Upper lobe of left lung (tissue), 6 donors: ENCODE measurements around the gene ZNF524. TPM values are rescaled to one million over a fixed set of nuclear protein-coding genes. Genes with fewer than 3 reads are reported as not detected.
"Not testable (repeated sequence)": the region's sequence is repeated elsewhere in the genome, so short reads cannot be mapped to it uniquely, and the experiment has no call there.

Experiments
- ATAC-seq, 2 donors: fragments of 200-7000 bp; cut with Tn5 transposase; one replicate each; pipeline ENCODE4 v1.9.1; 2022; ENCODE audit warnings: mild to moderate bottlenecking in 2 of 2, moderate library complexity in 2 of 2; ENCODE audit not compliant: low FRiP score in 2 of 2
- DNase-seq, 2 donors: peaks; one replicate each; pipeline ENCODE4 v3.0.0-alpha.2; 2019 to 2020
- H3K27ac ChIP-seq, 4 donors: fragments of 200-600 bp; sonication (generic); one replicate each; pipeline ENCODE4 v1.5.1; 2016 to 2019
- H3K27me3 ChIP-seq, 4 donors: fragments of 200-600 bp; sonication (generic); one replicate each; pipeline ENCODE4 v1.5.1; 2017 to 2019
- H3K36me3 ChIP-seq, 4 donors: fragments of 200-600 bp; sonication (generic); one replicate each; pipeline ENCODE4 v1.5.1; 2016 to 2019
- H3K4me1 ChIP-seq, 4 donors: fragments of 200-600 bp; sonication (generic); one replicate each; pipeline ENCODE4 v1.5.1; 2018 to 2019
- H3K4me3 ChIP-seq, 4 donors: fragments of 200-600 bp; sonication (generic); one replicate each; pipeline ENCODE4 v1.5.1; 2017 to 2019; ENCODE audit warnings: mild to moderate bottlenecking in 2 of 4, moderate library complexity in 1 of 4
- H3K9me3 ChIP-seq, 4 donors: fragments of 200-600 bp; sonication (generic); one replicate each; pipeline ENCODE4 v1.5.1; 2018 to 2019
- CTCF ChIP-seq, 6 experiments: fragments of 450-650 bp in 4 of 6; fragments of 200-600 bp in 2 of 6; sonication (generic) in 2 of 6; IDR thresholded peaks; one replicate each; pipeline ENCODE4 v1.5.1; 2016 to 2019; ENCODE audit warnings: antibody characterized with exemption in 6 of 6
- EP300 ChIP-seq, 4 donors: sonication (generic); formaldehyde crosslinking; IDR thresholded peaks; one replicate each; pipeline ENCODE4 v1.5.1; 2017; ENCODE audit warnings: antibody characterized with exemption in 4 of 4, control low read depth in 2 of 4
- POLR2A ChIP-seq, 4 donors: fragments of 450-650 bp; IDR thresholded peaks; one replicate each; pipeline ENCODE4 v1.5.1; 2016 to 2017; ENCODE audit warnings: antibody characterized with exemption in 4 of 4, mild to moderate bottlenecking in 2 of 4
- POLR2AphosphoS5 ChIP-seq, 2 donors: sonication (generic); formaldehyde crosslinking; IDR thresholded peaks; one replicate each; pipeline ENCODE4 v1.5.1; 2017; ENCODE audit warnings: antibody characterized with exemption in 2 of 2
- WGBS, 2 donors: methylation state at CpG; one replicate each; pipeline ENCODE4 v1.1.5; 2017 to 2018; 5-methylcytosine and 5-hydroxymethylcytosine counted together
- total RNA-seq, 6 donors: library from RNA; depleted of rRNA in 4 of 6; stranded (reverse); fragments of >200 nt in 4 of 6; gene quantifications; one replicate each; pipeline versions ENCODE4 v1.1.0 to v1.2.1, GENCODE V29; 2016 to 2021
- donor health status: DM: no; HTN: no; CAD: no; lungs with moderate emphysema.
- donor health status: DM: no; HTN: yes; CAD: no; lungs with severe emphysema.

ZNF524 gene
- total RNA-seq, 6 donors from 2014 or later: 19.9 to 58.7 (median 34.9) TPM

GRCh38 chr19:55581145-55581822 is 18.8 kb upstream of the ZNF524 start:
- Histone ChIP-seq H3K9me3 (no peaks in the 10 kb centered on the region), H3K4me3 (peak overlapping the region; percentile 78 to 95 (median 90)), H3K27me3 (peaks cover 0 to 6% (median 0%) of the 10 kb centered on the region in 4 donors), H3K4me1 (peaks cover 24 to 43% (median 28%) of the 10 kb centered on the region in 4 donors), H3K27ac (peak overlapping the region; percentile 79 to 96 (median 94)), H3K36me3 (peaks cover 3 to 27% (median 17%) of the 10 kb centered on the region in 4 donors)
- TF ChIP-seq POLR2AphosphoS5 (IDR thresholded peaks at IDR 0.05): no peak
- no peak for TF ChIP-seq CTCF (IDR thresholded peaks at IDR 0.05)
- no peak for TF ChIP-seq POLR2A (IDR thresholded peaks at IDR 0.05)
- no peak for TF ChIP-seq EP300 (IDR thresholded peaks at IDR 0.05)
- ATAC-seq: peak in 1 of 2 donors; percentile 1
- no peak for DNase-seq
- 36 to 37% methylated on average over 12 of the region's 12 CpGs for WGBS, 2 donors

- Histone ChIP-seq H3K9me3 (no peaks in the 10 kb centered on the region), H3K4me1 (peaks cover 29 to 48% (median 34%) of the 10 kb centered on the region in 4 donors), H3K27ac (peak overlapping the region; percentile 79 to 96 (median 94)), H3K27me3 (peaks cover 0 to 6% (median 0%) of the 10 kb centered on the region in 4 donors), H3K4me3 (no peak overlapping the region), H3K36me3 (peaks cover 3 to 26% (median 17%) of the 10 kb centered on the region in 4 donors)
- WGBS, 2 donors: 29 to 33% methylated on average over 6 of the region's 6 CpGs
- TF ChIP-seq CTCF (IDR thresholded peaks at IDR 0.05) (no peak), POLR2AphosphoS5 (IDR thresholded peaks at IDR 0.05) (no peak), EP300 (IDR thresholded peaks at IDR 0.05) (no peak)
- DNase-seq: no peak
- ATAC-seq: peak in 1 of 2 donors; percentile 55
Observed at GRCh38 chr19:55581823-55582223, 18.3 kb upstream of the ZNF524 start.

GRCh38 chr19:55582284-55582683 is 17.8 kb upstream of the ZNF524 start:
- H3K27me3 ChIP-seq: not testable (repeated sequence)

GRCh38 chr19:55583897-55584296 is 16.2 kb upstream of the ZNF524 start:
- DNase-seq, H3K27me3 ChIP-seq, H3K36me3 ChIP-seq, ATAC-seq, H3K4me3 ChIP-seq, H3K9me3 ChIP-seq: not testable (repeated sequence)
- peaks cover 39 to 60% (median 44%) of the 10 kb centered on the region in 4 donors for H3K4me1 ChIP-seq
- H3K27ac ChIP-seq: peak overlapping the region in 3 of 4 donors; percentile 19 to 73 (median 62)
- 62 to 64% methylated on average over 8 of the region's 8 CpGs for WGBS, 2 donors

More at GRCh38 chr19:55582284-55582683, 17.8 kb upstream of the ZNF524 start:
- not testable (repeated sequence) for H3K9me3 ChIP-seq, ATAC-seq, DNase-seq, H3K4me3 ChIP-seq
- peaks cover 3 to 21% (median 13%) of the 10 kb centered on the region in 4 donors for H3K36me3 ChIP-seq
- 65 to 71% methylated on average over 4 of the region's 4 CpGs for WGBS, 2 donors
- H3K27ac ChIP-seq: peak overlapping the region; percentile 31 to 95 (median 66)
- H3K4me1 ChIP-seq: peaks cover 33 to 53% (median 38%) of the 10 kb centered on the region in 4 donors

GRCh38 chr19:55584871-55585270 is 15.2 kb upstream of the ZNF524 start:
- ATAC-seq (no peak), DNase-seq (no peak)
- H3K4me1 ChIP-seq: peaks cover 39 to 54% (median 41%) of the 10 kb centered on the region in 4 donors
- H3K27me3 ChIP-seq: peaks cover 0 to 6% (median 0%) of the 10 kb centered on the region in 4 donors
- no peak overlapping the region for H3K4me3 ChIP-seq
- no peak for TF ChIP-seq POLR2AphosphoS5 (IDR thresholded peaks at IDR 0.05)
- no peak for TF ChIP-seq CTCF (IDR thresholded peaks at IDR 0.05)
- TF ChIP-seq EP300 (IDR thresholded peaks at IDR 0.05): no peak
- no peak for TF ChIP-seq POLR2A (IDR thresholded peaks at IDR 0.05)
- no peaks in the 10 kb centered on the region for H3K9me3 ChIP-seq
- H3K27ac ChIP-seq: peak overlapping the region in 3 of 4 donors; percentile 61 to 73 (median 62)
- 80 to 97% methylated on average over 10 to 11 of the region's 11 CpGs for WGBS, 2 donors
- no peaks in the 10 kb centered on the region for H3K36me3 ChIP-seq
